Chondrocyte (in vitro differentiated cells): ENCODE results near the gene CTTNBP2NL. TPM values are rescaled to one million over a fixed set of nuclear protein-coding genes. Genes with fewer than 3 reads are reported as not detected.
"Not testable (repeated sequence)": the region's sequence is repeated elsewhere in the genome, so short reads cannot be mapped to it uniquely, and the experiment has no call there.

Source experiments
- DNase-seq: peaks from one replicate; pipeline ENCODE4 v3.0.0; 2021; ENCODE audit warnings: mixed read lengths, low spot score
- H3K27ac Mint-ChIP-seq: one replicate; pipeline ENCODE4 v1.8.0; 2021; ENCODE audit warnings: mild to moderate bottlenecking, moderate library complexity, mixed read lengths; ENCODE audit not compliant: unreplicated experiment
- H3K27me3 Mint-ChIP-seq: 2 replicates; pipeline ENCODE4 v1.8.0; 2021; ENCODE audit warnings: low read depth, mixed read lengths
- H3K36me3 Mint-ChIP-seq: 2 replicates; pipeline ENCODE4 v1.8.0; 2021; ENCODE audit warnings: low read depth, mixed read lengths
- H3K4me1 Mint-ChIP-seq: 2 replicates; pipeline ENCODE4 v1.8.0; 2021; ENCODE audit warnings: low read depth, mild to moderate bottlenecking, mixed read lengths
- H3K4me3 Mint-ChIP-seq: one replicate; pipeline ENCODE4 v1.8.0; 2021; ENCODE audit warnings: mild to moderate bottlenecking, moderate library complexity, mixed read lengths; ENCODE audit not compliant: unreplicated experiment
- H3K9me3 Mint-ChIP-seq: 2 replicates; pipeline ENCODE4 v1.8.0; 2021; ENCODE audit warnings: low read depth, mixed read lengths
- CTCF ChIP-seq: fragments of 200-600 bp; sonication (generic); IDR thresholded peaks from 2 replicates; pipeline ENCODE4 v1.5.0; 2021; ENCODE audit warnings: antibody characterized with exemption, mild to moderate bottlenecking, moderate library complexity
- total RNA-seq: library from RNA; stranded (reverse); gene quantifications from 3 replicates; pipeline ENCODE4 v1.2.1, GENCODE V29; 2021

Gene CTTNBP2NL
- total RNA-seq, 1 donor from 2014 or later: 52.2 TPM

- Mint-ChIP-seq H3K36me3 (peaks cover 2% of the 10 kb centered on the region), H3K9me3 (no peaks in the 10 kb centered on the region), H3K27me3 (no peaks in the 10 kb centered on the region), H3K4me1 (peaks cover 82% of the 10 kb centered on the region), H3K27ac (peak overlapping the region; percentile 85), H3K4me3 (peak overlapping the region; percentile 91)
- TF ChIP-seq CTCF: no peak
- DNase-seq: no peak
Observed at GRCh38 chr1:112396653-112397471, 848 bp downstream of the CTTNBP2NL start.

GRCh38 chr1:112397841-112398240, 1.8 kb downstream of the CTTNBP2NL start:
- Mint-ChIP-seq H3K36me3 (peaks cover 2% of the 10 kb centered on the region), H3K27ac (peak overlapping the region; percentile 13)
- TF ChIP-seq CTCF: no peak

GRCh38 chr1:112399456-112399855, 3.4 kb downstream of the CTTNBP2NL start:
- peak overlapping the region; percentile 62 for H3K27ac Mint-ChIP-seq
- H3K27me3 Mint-ChIP-seq: no peaks in the 10 kb centered on the region
- H3K4me3 Mint-ChIP-seq: no peak overlapping the region
- no peaks in the 10 kb centered on the region for H3K9me3 Mint-ChIP-seq
- peaks cover 2% of the 10 kb centered on the region for H3K36me3 Mint-ChIP-seq
- DNase-seq: no peak
- no peak for TF ChIP-seq CTCF
- H3K4me1 Mint-ChIP-seq: peaks cover 84% of the 10 kb centered on the region

More at GRCh38 chr1:112397841-112398240, 1.8 kb downstream of the CTTNBP2NL start:
- Mint-ChIP-seq H3K4me1 (peaks cover 83% of the 10 kb centered on the region), H3K27me3 (no peaks in the 10 kb centered on the region), H3K9me3 (no peaks in the 10 kb centered on the region), H3K4me3 (peak overlapping the region; percentile 91)
- no peak for DNase-seq

GRCh38 chr1:112400706-112401105, 4.7 kb downstream of the CTTNBP2NL start:
- not testable (repeated sequence) for H3K9me3 Mint-ChIP-seq, H3K27ac Mint-ChIP-seq, DNase-seq, H3K36me3 Mint-ChIP-seq, H3K27me3 Mint-ChIP-seq, H3K4me3 Mint-ChIP-seq
- H3K4me1 Mint-ChIP-seq: peaks cover 84% of the 10 kb centered on the region

- H3K27me3 Mint-ChIP-seq: no peaks in the 10 kb centered on the region
- H3K27ac Mint-ChIP-seq: peak overlapping the region; percentile 81
- H3K4me3 Mint-ChIP-seq: no peak overlapping the region
- no peak for DNase-seq
- no peaks in the 10 kb centered on the region for H3K9me3 Mint-ChIP-seq
- H3K4me1 Mint-ChIP-seq: peaks cover 82% of the 10 kb centered on the region
- TF ChIP-seq CTCF: no peak
- peaks cover 2% of the 10 kb centered on the region for H3K36me3 Mint-ChIP-seq
Observed at GRCh38 chr1:112402682-112403643, 6.9 kb downstream of the CTTNBP2NL start.
